GM21825 (cell line): Measurements from ENCODE around the gene LRRC75A.
"Not testable (repeated sequence)": the region's sequence is repeated elsewhere in the genome, so short reads cannot be mapped to it uniquely, and the experiment has no call there.

Experiments
- ATAC-seq: cut with Tn5 transposase; IDR thresholded peaks from one replicate; pipeline ENCODE4 v1.9.1; 2021; ENCODE audit warnings: mild to moderate bottlenecking, moderate library complexity; ENCODE audit not compliant: unreplicated experiment

Gene LRRC75A

GRCh38 chr17:16491703-16492612 is at the start of gene LRRC75A:
Gene LRRC75A (minus strand): TSS chr17:16492193. CDS start chr17:16491990, 203 bp downstream.
- no peak for ATAC-seq

GRCh38 chr17:16537130-16537458 is 45.1 kb upstream of the LRRC75A start:
- ATAC-seq: no peak

- ATAC-seq: no peak
Observed at GRCh38 chr17:16534236-16534635, 42.2 kb upstream of the LRRC75A start.

GRCh38 chr17:16529906-16530305 is 37.9 kb upstream of the LRRC75A start:
- ATAC-seq: no peak

DNA sequence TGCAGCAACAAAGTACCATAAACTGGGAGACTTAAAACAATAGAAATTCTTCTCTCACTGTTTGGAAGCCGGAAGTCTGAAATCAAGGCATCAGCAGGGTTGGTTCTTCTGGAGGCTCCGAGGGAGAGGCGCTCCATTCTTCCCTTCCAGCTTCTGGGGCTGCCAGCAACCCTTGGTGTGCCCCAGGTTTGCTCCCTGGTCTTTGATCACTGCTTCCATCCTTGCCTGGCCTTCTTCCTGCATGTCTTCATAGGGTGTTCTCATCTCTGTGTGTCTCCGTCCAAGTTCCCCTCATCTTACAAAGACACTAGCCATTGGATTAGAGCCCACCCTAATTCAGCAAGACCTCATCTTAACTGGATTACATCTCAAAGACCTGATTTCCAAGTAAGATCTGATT is 35.3 kb upstream of the LRRC75A start:
- no peak for ATAC-seq

GRCh38 chr17:16525556-16525955 is 33.6 kb upstream of the LRRC75A start:
- not testable (repeated sequence) for ATAC-seq

GRCh38 chr17:16521070-16521727 is 29.2 kb upstream of the LRRC75A start:
- ATAC-seq: peak; percentile 72

DNA sequence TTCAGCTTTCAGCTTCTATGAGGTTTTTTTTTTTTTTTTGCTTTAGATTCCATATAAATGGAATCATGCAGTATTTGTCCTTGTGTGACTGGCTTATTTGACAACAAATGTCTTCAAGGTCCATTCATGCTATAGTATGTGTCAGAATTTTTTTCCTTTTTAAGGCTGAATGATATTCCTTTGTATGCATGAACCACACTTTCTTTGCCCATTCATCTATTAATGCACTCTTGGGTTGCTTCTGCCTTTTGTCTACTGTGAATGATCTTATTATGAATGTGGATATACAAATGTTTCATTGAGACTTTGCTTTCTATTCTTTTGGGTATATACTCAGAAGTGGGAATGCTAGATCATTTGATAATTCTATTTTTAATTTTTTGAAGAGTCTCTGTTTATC is 27.0 kb upstream of the LRRC75A start:
- no peak for ATAC-seq

DNA sequence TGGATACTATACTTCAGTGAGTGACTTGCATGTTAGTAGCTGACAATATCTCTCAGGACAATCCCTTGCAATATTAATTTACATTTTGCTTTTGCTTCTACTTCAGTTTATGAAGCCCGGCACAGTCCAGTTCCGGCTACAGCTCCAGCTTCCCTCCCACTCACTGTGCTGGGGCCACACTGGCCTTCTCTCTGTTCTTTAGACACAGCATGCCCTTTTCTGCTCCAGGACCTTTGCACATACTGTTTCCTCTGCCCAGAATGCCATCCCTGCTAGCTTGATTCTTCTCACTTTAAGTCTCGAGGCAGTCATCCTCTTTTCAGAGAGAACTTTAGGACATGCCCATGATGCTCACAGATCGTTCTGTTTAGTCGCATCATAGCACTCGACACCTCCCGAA is 25.5 kb upstream of the LRRC75A start:
- ATAC-seq: no peak

DNA sequence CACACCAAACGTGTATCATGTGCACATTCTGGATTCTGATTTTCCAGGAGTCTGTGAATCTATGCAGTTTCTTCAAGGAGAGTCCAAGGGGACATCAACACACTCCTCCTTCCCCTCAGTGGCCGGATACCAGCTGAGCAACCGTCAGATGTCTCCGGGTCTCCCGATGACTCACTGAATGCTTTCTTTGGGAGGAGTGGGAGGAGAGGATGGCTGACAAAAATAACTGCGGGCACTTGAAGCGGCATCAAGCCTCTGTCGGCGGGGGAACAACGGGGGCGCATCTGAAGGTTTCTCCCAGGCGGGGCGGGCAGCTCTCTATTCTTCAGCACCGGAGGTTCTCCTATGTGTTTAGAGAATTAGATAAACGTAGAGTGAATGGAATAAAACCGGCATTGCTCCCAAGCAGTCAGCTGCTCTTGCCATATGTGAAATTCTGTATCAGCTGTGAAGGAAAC is 24.6 kb upstream of the LRRC75A start:
- ATAC-seq: no peak

DNA sequence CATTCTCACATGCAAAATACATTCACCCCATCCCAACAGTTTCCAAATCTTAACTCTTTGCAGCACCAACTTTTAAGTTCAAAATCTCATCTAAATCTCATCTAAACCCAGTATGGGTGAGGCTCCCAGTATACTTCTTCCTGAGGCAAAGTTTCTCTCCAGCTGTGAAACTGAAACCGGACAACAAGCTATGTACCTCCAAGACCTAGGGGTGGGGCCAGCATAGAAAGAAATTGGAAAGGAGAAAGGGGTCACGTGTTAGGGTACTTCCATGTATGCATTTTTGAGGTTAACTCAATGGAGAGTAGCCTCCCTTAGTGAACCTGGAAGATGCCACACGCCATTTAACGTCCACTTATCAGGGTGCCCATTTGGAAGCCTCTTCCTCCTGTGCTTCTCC is 23.9 kb upstream of the LRRC75A start:
- no peak for ATAC-seq

DNA sequence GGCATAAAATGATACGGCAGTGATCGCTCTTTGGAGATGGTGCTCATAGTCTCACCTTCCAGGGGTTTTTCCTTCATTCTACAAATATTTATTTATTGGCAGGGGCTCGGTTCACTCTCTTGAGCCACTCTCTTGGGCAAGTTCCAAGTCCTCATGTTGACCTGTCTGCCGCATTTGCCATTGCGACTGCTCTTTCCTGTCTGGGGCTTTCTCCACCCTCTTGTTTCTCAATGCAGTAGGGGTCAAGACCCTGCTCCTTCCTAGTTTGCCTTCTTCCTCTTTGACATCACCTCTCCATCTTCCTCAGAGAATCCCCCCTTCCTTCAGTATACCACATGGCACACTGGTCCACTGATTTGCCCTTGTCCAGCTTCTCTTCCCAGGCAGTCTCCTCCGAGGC is 21.9 kb upstream of the LRRC75A start:
- ATAC-seq: no peak

- no peak for ATAC-seq
Observed at GRCh38 chr17:16512011-16512410, 20.0 kb upstream of the LRRC75A start.

DNA sequence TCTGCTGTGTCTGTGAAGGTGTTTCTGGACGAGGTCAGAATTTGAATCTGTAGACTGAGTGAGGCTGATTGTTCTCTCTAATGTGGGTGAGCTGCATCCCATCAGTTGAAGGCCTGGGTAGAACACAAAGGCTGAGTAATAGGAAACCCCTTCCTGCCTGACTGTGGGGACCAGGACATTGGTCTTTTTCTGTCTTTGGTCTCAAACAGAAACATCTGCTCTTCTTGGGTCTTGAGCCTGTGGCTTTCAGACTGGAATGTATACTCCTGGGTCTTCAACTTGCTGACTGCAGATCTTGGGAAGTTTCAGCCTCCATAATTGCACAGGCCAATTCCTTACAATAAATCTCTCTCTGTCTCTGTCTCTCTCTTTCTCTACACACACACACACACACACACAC is 19.6 kb upstream of the LRRC75A start:
- ATAC-seq: no peak

DNA sequence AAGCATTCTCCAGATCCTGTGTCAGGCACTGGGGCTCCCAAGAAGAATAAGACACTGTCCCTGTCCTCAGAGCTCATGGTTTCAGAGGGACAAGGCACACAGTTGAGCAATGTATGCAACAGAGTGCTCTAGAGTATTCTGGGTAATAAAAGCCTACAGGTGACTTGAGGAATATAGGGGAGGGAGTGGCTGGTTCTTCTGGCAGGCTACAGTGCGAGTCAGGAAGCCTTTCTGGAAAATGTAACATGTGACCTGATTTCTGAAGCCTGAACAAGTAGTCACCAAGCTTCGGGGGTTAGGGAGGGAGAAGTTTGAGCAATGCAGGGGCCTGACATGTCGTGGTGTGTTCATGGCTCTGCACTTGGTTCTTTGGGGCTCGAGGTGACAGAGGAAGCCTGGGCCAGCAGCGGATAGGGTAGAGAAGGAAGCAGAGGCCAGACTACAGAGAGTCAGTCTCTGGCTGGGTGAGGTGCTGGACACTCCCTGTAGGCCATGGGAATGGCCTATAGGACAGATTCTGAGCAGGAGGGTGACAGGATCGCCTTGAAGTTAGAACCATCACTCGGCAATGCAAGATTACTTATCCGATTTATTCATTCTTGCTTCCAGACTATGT is 16.0 kb upstream of the LRRC75A start:
- ATAC-seq: no peak

- no peak for ATAC-seq
Observed at GRCh38 chr17:16506188-16506587, 14.2 kb upstream of the LRRC75A start.

GRCh38 chr17:16504984-16505383 is 13.0 kb upstream of the LRRC75A start:
- no peak for ATAC-seq

- no peak for ATAC-seq
Observed at GRCh38 chr17:16496820-16497489, 5.0 kb upstream of the LRRC75A start.

DNA sequence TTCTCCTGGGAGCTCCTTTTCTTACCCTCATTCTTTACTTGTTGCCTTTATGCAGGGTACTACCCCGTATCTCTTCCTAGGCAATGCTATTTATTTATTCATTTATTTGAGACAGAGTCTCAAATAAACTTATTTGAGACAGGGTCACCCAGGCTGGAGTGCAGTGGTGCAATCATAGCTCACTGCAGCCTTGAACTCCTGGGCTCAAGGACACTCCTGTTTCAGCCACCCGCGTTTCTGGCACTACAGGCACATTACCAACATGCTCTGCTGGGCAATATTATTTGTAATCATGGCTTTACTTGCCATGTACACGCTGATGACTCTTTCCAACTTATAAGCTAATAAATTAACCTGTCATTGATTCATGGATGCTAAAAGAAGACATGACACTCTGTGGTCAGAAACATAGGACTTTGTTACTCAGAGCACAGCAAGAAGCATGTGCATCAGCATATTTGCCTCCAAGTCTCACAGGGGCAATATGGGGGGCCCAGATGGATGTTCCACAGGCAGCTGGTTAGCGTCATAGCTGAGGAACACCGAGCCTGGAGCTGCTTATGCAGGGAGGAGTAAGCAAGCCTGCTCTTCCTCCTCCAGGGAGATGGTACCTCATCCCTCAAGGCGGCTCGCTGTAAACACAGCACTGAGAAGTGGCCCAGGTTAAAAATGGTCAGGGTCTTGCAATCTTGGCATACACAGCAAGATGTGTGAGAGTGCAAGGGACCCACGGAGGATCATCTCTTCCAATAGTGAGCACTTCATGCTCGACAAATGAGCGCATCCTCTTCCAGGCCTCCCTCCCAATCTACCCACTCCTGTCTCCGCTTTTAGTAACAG is 4.2 kb upstream of the LRRC75A start:
- ATAC-seq: no peak

DNA sequence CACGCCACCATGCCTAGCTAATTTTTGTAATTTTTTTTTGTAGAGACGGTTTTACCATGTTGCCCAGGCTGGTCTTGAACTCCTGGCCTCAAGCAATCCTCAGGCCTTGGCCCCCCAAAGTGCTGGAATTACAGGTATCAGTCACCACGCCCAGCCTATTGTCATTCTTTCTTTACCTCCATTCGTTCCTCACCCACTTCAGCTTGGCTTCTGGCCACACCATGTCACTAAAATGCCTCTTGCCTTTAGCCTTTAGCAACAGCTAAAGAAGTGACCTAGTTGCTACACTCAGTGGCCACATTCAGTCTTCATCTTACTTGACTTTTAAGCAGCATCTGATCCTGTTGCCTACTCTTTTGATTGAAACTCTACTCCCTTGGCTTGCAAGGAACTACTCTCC is 3.6 kb upstream of the LRRC75A start:
- no peak for ATAC-seq
